Stimulated activated CD4-positive, alpha-beta T cell treated with anti-CD3 and anti-CD28 coated beads, Interleukin-1b, Interleukin-23, amount 100 ng/mL, for 4 hours (primary cell): Measurements from ENCODE around the gene METTL25.

ENCODE experiments used
- DNase-seq, 2 donors: peaks; one replicate each; pipeline ENCODE4 v3.0.0-alpha.2; 2020; ENCODE audit warnings: low read depth in 2 of 2

The METTL25 gene

DNA sequence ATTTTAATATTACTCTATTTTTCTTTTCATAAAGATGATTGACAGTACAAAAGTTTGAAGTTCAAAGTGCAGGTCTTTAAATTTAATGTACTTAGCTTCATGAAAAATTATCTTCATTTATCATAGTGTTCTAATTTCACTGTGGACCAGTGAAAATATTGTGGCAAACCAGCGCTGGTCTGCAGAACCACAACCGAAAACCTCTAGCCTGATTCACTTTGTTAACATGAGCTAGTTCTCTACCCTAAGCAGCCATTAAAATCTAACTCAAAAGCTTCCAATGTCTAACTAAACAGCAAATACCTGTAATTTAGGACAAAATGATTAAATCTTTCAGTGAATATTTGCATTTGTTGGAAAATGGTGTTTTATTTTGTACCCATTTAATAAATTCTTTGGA is 167.3 kb downstream of the METTL25 start:
- no peak for DNase-seq

- DNase-seq: no peak
Measured at GRCh38 chr12:82527165-82527780, 168.9 kb downstream of the METTL25 start.
